K562 (cell line): ENCODE data around the gene COL4A2. TPM values are rescaled to one million over a fixed set of nuclear protein-coding genes. Genes with fewer than 3 reads are reported as not detected.

ENCODE experiments used
- ATAC-seq: fragments of 200-7000 bp; cut with Tn5 transposase; 3 replicates; pipeline ENCODE4 v1.9.1; 2020; ENCODE audit warnings: moderate library complexity
- BruUV-seq: library from RNA; stranded (reverse); fragments of 400-500 nt; replicated peaks from 2 replicates; lab custom pipeline; 2021; lab: Mats Ljungman, UMichigan
- CTCF ChIA-PET: fragments of 300-600 bp; formaldehyde crosslinking; extraction: SDS; loops from one replicate; lab custom pipeline; 2021; ENCODE audit warnings: low intra/inter-chr PET ratio; lab: Yijun Ruan, JAX
- POLR2A ChIA-PET: fragments of 300-600, 350-650 bp; sonication (Branson Sonifier 250); formaldehyde crosslinking; extraction: SDS; loops from one replicate; lab custom pipeline; 2021; ENCODE audit warnings: antibody characterized with exemption, inconsistent platforms; lab: Yijun Ruan, JAX
- DNase-seq, 4 experiments: peaks; one replicate each; pipeline versions ENCODE4 v3.0.0 to v3.0.0-alpha.2; 2011 to 2018; ENCODE audit warnings: low spot score in 3 of 4, mixed read lengths in 3 of 4; ENCODE audit errors: extremely low read depth in 1 of 4
- FAIRE-seq: peaks from 2 replicates; lab custom pipeline; 2011; peaks lifted over from hg19 to GRCh38; lab: Jason Lieb, UNC
- H2AFZ ChIP-seq: 2 replicates; pipeline ENCODE4 v1.6.0; 2011; ENCODE audit warnings: low read depth, low read length, control low read depth, inconsistent platforms
- H3K27ac ChIP-seq: fragments of 200-600 bp; 3 replicates; pipeline ENCODE4 v1.8.0; 2011; ENCODE audit warnings: low read depth, mild to moderate bottlenecking, control low read depth, inconsistent platforms, low read length, moderate library complexity, mixed read lengths; ENCODE audit errors: extremely low read depth
- H3K27me3 ChIP-seq, 2 experiments: fragments of 300-600 bp in 1 of 2; 2 replicates in 1 of 2; 3 replicates in 1 of 2; pipeline versions ENCODE4 v1.6.0 to v1.8.0; 2011; ENCODE audit warnings: inconsistent platforms in 2 of 2, low read length in 2 of 2, mild to moderate bottlenecking in 1 of 2, mixed read lengths in 1 of 2, moderate library complexity in 1 of 2; ENCODE audit not compliant: control insufficient read depth in 2 of 2, insufficient read depth in 2 of 2
- H3K36me3 ChIP-seq: fragments of 300-600 bp; 3 replicates; pipeline ENCODE4 v1.8.0; 2011; ENCODE audit warnings: mild to moderate bottlenecking, low read length, inconsistent platforms; ENCODE audit not compliant: control insufficient read depth, insufficient read depth
- H3K4me1 ChIP-seq, 2 experiments: fragments of 200-600 bp in 1 of 2; replicated peaks in 1 of 2; 2 replicates in 1 of 2; 3 replicates in 1 of 2; pipeline versions ENCODE4 v1.5.1 to v1.8.0; 2011; ENCODE audit warnings: inconsistent platforms in 2 of 2, low read length in 2 of 2, mild to moderate bottlenecking in 1 of 2, mixed read lengths in 1 of 2, moderate library complexity in 1 of 2; ENCODE audit not compliant: control insufficient read depth in 2 of 2, insufficient read depth in 2 of 2
- H3K4me2 ChIP-seq: 2 replicates; pipeline ENCODE4 v1.6.1; 2011; ENCODE audit warnings: low read length, control low read depth, inconsistent platforms, mixed read lengths; ENCODE audit not compliant: insufficient read depth
- H3K4me3 ChIP-seq: fragments of 200-600 bp; sonication (generic), shearing (Covaris generic); 2 replicates; pipeline ENCODE4 v1.5.1; 2016; ENCODE audit warnings: control low read depth, inconsistent platforms
- H3K79me2 ChIP-seq: fragments of 200-600 bp; 3 replicates; pipeline ENCODE4 v1.8.0; 2011; ENCODE audit warnings: low read length, inconsistent platforms; ENCODE audit not compliant: control insufficient read depth, insufficient read depth
- H3K9ac ChIP-seq, 2 experiments: 2 replicates each; pipeline versions ENCODE4 v1.6.0 to v1.6.1; 2011; ENCODE audit warnings: low read depth in 2 of 2, low read length in 2 of 2, control low read depth in 1 of 2, inconsistent platforms in 1 of 2, mild to moderate bottlenecking in 1 of 2, mixed read lengths in 1 of 2; ENCODE audit not compliant: insufficient read depth in 1 of 2
- H3K9me1 ChIP-seq: one replicate; pipeline ENCODE4 v1.6.0; 2011; ENCODE audit warnings: inconsistent platforms, mild to moderate bottlenecking, low read length, moderate library complexity; ENCODE audit not compliant: control insufficient read depth, insufficient read depth
- H3K9me3 ChIP-seq: replicated peaks from 2 replicates; pipeline ENCODE4 v1.5.1; 2011; ENCODE audit warnings: low read depth, low read length, inconsistent platforms; ENCODE audit not compliant: control insufficient read depth, insufficient read depth
- H4K20me1 ChIP-seq: replicated peaks from 2 replicates; pipeline ENCODE4 v1.6.1; 2011; ENCODE audit warnings: low read length, inconsistent platforms, mixed read lengths; ENCODE audit not compliant: control insufficient read depth, insufficient read depth
- CBFB ChIP-seq: sonication (generic); formaldehyde crosslinking; IDR thresholded peaks from 2 replicates; pipeline ENCODE4 v1.4.0; 2020; ENCODE audit warnings: mild to moderate bottlenecking, missing genetic modification reagents
- EZH2 ChIP-seq: IDR thresholded peaks from 2 replicates; pipeline ENCODE4 v1.6.1; 2012; ENCODE audit warnings: low read depth, mild to moderate bottlenecking, inconsistent platforms, low read length, borderline replicate concordance
- MCM7 ChIP-seq, 2 experiments: fragments of 450-650 bp; IDR thresholded peaks; 2 replicates each; pipeline ENCODE4 v1.6.1; 2016 to 2018
- POLR3A ChIP-seq: IDR thresholded peaks from 2 replicates; pipeline ENCODE4 v1.6.1; 2011; ENCODE audit warnings: borderline replicate concordance, mild to moderate bottlenecking, moderate library complexity; ENCODE audit not compliant: insufficient read length, insufficient read depth; ENCODE audit errors: extremely low read depth
- ZNF780A ChIP-seq: fragments of 250-450 bp; sonication (Bioruptor Pico); IDR thresholded peaks from 2 replicates; pipeline ENCODE4 v1.5.0; 2021; ENCODE audit warnings: mild to moderate bottlenecking
- WGBS: fragments of 100-300 bp; shearing (Covaris generic); methylation state at CpG from one replicate; pipeline ENCODE4 v1.1.6; 2016; ENCODE audit warnings: low coverage, mixed read lengths; ENCODE audit not compliant: insufficient coverage; ENCODE audit errors: missing lambda C conversion rate; 5-methylcytosine and 5-hydroxymethylcytosine counted together
- in situ Hi-C: fragments of 300-500 bp; cut with MboI; formaldehyde crosslinking; loops from 4 replicates; pipeline ENCODE4 v1.15.0; 2018; ENCODE audit warnings: inconsistent platforms, mixed read lengths
- intact Hi-C: fragments of 100-400 bp; cut with micrococcal nuclease; formaldehyde crosslinking; loops from 2 replicates; pipeline ENCODE4 v1.14.2; 2022
- polyA plus RNA-seq, 8 experiments: library from polyadenylated mRNA; depleted of rRNA in 4 of 8; stranded (reverse) in 5 of 8; unstranded in 3 of 8; fragments of >200 nt; fragmentation: Nextera tagmentation in 2 of 8; fragmentation: Illumina TruSeq in 1 of 8; extraction: Ambion mirVana in 2 of 8; extraction: Trizol in 1 of 8; gene quantifications; 2 replicates each; pipeline versions ENCODE4 v1.2.1 to v1.2.3, GENCODE V29; 2011 to 2014; ENCODE audit warnings: inconsistent platforms in 1 of 8, missing spikeins in 1 of 8
- total RNA-seq, 7 experiments: library from RNA; depleted of rRNA in 6 of 7; stranded (reverse); fragments of >200 nt in 6 of 7; fragmentation: Illumina TruSeq in 2 of 7; extraction: Trizol in 2 of 7; gene quantifications; 2 replicates each; pipeline versions ENCODE4 v1.2.1 to v1.2.3, GENCODE V29; 2011 to 2021; ENCODE audit warnings: low replicate concordance in 1 of 7
- TF ChIP-seq, protein P1 (sequence below): sonication (generic); formaldehyde crosslinking; IDR thresholded peaks from 2 replicates; pipeline ENCODE4 v1.5.0; 2020; ENCODE audit warnings: missing genetic modification reagents
- TF ChIP-seq, protein P2 (sequence below): sonication (generic); formaldehyde crosslinking; IDR thresholded peaks from 2 replicates; pipeline ENCODE4 v1.8.0; 2022; ENCODE audit warnings: mild to moderate bottlenecking, missing genetic modification reagents
- TF ChIP-seq, protein P3 (sequence below), 2 experiments: fragments of 450-650 bp in 1 of 2; IDR thresholded peaks; 2 replicates each; pipeline ENCODE4 v1.6.1; 2011 to 2017; ENCODE audit warnings: low read depth in 2 of 2, antibody characterized with exemption in 1 of 2, borderline replicate concordance in 1 of 2, low read length in 1 of 2, mild to moderate bottlenecking in 1 of 2, mixed read lengths in 1 of 2; ENCODE audit not compliant: control insufficient read depth in 1 of 2

The COL4A2 gene
- total and polyA plus RNA-seq, 9 of the 15 experiments (the other 6 are each of a cell fraction or from before 2014, with no cell fraction given): 0.13 to 15.2 (median 8.1) TPM

DNA sequence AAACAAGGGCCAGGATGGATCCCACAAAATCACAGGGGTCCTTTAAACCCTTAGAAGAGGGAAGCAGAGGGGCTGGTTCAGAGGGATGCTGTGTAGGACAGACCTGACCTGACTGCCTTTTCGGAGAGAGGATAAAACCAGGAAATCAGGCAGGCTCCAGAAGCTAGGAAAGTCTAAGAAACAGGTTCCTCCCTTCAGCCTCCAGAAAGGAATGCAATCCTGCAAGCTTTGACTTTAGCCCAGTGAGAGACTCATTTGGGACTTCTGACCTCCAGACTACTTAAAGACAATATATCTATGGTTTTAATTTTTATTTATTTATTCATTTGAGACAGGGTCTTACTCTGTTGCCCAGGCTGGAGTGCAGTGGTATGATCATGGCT, 249.1 kb downstream of the COL4A2 start:
- peaks cover 31% of the 10 kb centered on the region for H3K79me2 ChIP-seq
- CTCF ChIA-PET: no interaction called here
- TF ChIP-seq, protein P1, sequence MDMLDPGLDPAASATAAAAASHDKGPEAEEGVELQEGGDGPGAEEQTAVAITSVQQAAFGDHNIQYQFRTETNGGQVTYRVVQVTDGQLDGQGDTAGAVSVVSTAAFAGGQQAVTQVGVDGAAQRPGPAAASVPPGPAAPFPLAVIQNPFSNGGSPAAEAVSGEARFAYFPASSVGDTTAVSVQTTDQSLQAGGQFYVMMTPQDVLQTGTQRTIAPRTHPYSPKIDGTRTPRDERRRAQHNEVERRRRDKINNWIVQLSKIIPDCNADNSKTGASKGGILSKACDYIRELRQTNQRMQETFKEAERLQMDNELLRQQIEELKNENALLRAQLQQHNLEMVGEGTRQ (CRISPR knock-in tag): no peak
- TF ChIP-seq MCM7 (IDR thresholded peaks at IDR 0.05) (no peak), CBFB (CRISPR knock-in tag) (no peak), EZH2 (no peak), POLR3A (no peak), ZNF780A (CRISPR knock-in tag) (no peak)
- TF ChIP-seq, protein P2, sequence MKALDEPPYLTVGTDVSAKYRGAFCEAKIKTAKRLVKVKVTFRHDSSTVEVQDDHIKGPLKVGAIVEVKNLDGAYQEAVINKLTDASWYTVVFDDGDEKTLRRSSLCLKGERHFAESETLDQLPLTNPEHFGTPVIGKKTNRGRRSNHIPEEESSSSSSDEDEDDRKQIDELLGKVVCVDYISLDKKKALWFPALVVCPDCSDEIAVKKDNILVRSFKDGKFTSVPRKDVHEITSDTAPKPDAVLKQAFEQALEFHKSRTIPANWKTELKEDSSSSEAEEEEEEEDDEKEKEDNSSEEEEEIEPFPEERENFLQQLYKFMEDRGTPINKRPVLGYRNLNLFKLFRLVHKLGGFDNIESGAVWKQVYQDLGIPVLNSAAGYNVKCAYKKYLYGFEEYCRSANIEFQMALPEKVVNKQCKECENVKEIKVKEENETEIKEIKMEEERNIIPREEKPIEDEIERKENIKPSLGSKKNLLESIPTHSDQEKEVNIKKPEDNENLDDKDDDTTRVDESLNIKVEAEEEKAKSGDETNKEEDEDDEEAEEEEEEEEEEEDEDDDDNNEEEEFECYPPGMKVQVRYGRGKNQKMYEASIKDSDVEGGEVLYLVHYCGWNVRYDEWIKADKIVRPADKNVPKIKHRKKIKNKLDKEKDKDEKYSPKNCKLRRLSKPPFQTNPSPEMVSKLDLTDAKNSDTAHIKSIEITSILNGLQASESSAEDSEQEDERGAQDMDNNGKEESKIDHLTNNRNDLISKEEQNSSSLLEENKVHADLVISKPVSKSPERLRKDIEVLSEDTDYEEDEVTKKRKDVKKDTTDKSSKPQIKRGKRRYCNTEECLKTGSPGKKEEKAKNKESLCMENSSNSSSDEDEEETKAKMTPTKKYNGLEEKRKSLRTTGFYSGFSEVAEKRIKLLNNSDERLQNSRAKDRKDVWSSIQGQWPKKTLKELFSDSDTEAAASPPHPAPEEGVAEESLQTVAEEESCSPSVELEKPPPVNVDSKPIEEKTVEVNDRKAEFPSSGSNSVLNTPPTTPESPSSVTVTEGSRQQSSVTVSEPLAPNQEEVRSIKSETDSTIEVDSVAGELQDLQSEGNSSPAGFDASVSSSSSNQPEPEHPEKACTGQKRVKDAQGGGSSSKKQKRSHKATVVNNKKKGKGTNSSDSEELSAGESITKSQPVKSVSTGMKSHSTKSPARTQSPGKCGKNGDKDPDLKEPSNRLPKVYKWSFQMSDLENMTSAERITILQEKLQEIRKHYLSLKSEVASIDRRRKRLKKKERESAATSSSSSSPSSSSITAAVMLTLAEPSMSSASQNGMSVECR: no peak
- TF ChIP-seq, protein P3, sequence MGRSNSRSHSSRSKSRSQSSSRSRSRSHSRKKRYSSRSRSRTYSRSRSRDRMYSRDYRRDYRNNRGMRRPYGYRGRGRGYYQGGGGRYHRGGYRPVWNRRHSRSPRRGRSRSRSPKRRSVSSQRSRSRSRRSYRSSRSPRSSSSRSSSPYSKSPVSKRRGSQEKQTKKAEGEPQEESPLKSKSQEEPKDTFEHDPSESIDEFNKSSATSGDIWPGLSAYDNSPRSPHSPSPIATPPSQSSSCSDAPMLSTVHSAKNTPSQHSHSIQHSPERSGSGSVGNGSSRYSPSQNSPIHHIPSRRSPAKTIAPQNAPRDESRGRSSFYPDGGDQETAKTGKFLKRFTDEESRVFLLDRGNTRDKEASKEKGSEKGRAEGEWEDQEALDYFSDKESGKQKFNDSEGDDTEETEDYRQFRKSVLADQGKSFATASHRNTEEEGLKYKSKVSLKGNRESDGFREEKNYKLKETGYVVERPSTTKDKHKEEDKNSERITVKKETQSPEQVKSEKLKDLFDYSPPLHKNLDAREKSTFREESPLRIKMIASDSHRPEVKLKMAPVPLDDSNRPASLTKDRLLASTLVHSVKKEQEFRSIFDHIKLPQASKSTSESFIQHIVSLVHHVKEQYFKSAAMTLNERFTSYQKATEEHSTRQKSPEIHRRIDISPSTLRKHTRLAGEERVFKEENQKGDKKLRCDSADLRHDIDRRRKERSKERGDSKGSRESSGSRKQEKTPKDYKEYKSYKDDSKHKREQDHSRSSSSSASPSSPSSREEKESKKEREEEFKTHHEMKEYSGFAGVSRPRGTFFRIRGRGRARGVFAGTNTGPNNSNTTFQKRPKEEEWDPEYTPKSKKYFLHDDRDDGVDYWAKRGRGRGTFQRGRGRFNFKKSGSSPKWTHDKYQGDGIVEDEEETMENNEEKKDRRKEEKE (IDR thresholded peaks at IDR 0.05; ENCODE audit: borderline replicate concordance in 1 of 2, control insufficient read depth in 1 of 2, low read depth in 2 of 2, low read length in 1 of 2): no peak
- FAIRE-seq: no peak
- in situ Hi-C loops (no loop called here), intact Hi-C loops (no loop called here)
- H3K9ac ChIP-seq: no peak overlapping the region; a peak in 1 of 4 replicates
- no peak overlapping the region for H3K4me3 ChIP-seq
- H3K4me2 ChIP-seq: no peak overlapping the region
- H3K27me3 ChIP-seq: no peaks in the 10 kb centered on the region
- H3K4me1 ChIP-seq: peaks cover 7 to 29% of the 10 kb centered on the region in 2 experiments; a peak in 4 of 5 replicates
- H3K27ac ChIP-seq: no peak overlapping the region
- H4K20me1 ChIP-seq: no peaks in the 10 kb centered on the region
- H3K9me3 ChIP-seq: no peaks in the 10 kb centered on the region
- no peak overlapping the region for H2AFZ ChIP-seq
- no peaks in the 10 kb centered on the region for H3K9me1 ChIP-seq
- no TSS peak for BruUV-seq
- no peak for ATAC-seq
- DNase-seq: no peak
- POLR2A ChIA-PET: interaction anchor here (0.6 to 0.8 kb wide), 3 partner anchors 31 to 245 kb away, joined by 3 to 4 read pairs (median 3); no protein-coding TSS in a partner anchor
- peaks cover 4% of the 10 kb centered on the region; the same call in 1 of the 3 replicates for H3K36me3 ChIP-seq
- no CpG with 5 or more reads among the region's 1 CpG for WGBS
